ENCODE results near the gene SOX6.

SOX6 gene

GRCh38 chr11:16279524-16279923 is 76.8 kb downstream of the SOX6 start:
- TF ChIP-seq CTCF (conservative IDR thresholded peaks at IDR 0.05; ENCODE audit: low read depth, low read length), result no peak
- no peak for DNase-seq (ENCODE audit: low read depth)

DNA sequence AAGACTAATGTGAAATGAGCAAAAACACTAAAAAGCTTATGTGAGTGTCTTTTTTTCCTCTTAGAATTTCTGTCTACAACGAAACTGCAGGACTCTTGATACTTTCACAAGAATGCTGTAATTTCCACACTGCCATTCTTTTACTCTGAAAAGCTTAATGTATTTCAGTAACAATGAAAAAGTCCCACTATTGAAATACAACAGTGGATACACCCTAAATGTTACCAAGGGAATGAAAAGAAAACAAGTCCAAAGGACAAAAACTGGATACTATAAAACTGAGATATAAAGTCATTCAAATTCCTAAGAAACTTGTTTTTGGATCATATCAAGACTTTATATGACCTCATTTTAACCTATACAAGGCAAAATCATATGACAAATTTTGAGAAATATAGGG is 77.4 kb downstream of the SOX6 start:
- no peak for TF ChIP-seq CTCF (conservative IDR thresholded peaks at IDR 0.05; ENCODE audit: low read depth, low read length)

More at GRCh38 chr11:16279524-16279923, 76.8 kb downstream of the SOX6 start:
- H3K4me3 ChIP-seq (ENCODE audit: low read length), result no peak overlapping the region

DNA sequence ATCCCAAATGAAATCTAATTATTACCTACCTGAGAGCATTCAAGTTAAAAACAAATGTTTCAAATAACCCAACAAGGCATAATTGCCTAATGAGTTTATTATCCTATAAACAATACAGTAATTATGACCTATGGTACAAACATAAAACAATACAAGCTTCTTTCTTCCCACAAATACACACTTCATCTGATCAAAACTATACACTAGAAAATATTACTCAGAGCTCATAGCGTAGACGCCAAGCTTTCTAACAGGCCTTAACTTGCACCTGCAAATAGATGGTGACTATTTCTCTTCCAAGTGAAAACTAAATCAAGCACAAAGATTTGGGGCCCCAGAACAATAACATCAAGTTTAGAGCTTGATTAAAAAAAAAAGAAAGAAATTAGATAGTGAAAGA is 78.1 kb downstream of the SOX6 start:
- no peak for DNase-seq (ENCODE audit: low read depth)
- no peak for TF ChIP-seq CTCF (conservative IDR thresholded peaks at IDR 0.05; ENCODE audit: low read depth, low read length)

More for the DNA sequence above, 77.4 kb downstream of the SOX6 start:
- no peak overlapping the region for H3K4me3 ChIP-seq (ENCODE audit: low read length)
- no peak for DNase-seq (ENCODE audit: low read depth)

GRCh38 chr11:16276251-16276650 is 80.1 kb downstream of the SOX6 start:
- no peak for TF ChIP-seq CTCF (conservative IDR thresholded peaks at IDR 0.05; ENCODE audit: low read depth, low read length)
- no peak overlapping the region for H3K4me3 ChIP-seq (ENCODE audit: low read length)
- no peak for DNase-seq (ENCODE audit: low read depth)

More for the DNA sequence above, 78.1 kb downstream of the SOX6 start:
- no peak overlapping the region for H3K4me3 ChIP-seq (ENCODE audit: low read length)

DNA sequence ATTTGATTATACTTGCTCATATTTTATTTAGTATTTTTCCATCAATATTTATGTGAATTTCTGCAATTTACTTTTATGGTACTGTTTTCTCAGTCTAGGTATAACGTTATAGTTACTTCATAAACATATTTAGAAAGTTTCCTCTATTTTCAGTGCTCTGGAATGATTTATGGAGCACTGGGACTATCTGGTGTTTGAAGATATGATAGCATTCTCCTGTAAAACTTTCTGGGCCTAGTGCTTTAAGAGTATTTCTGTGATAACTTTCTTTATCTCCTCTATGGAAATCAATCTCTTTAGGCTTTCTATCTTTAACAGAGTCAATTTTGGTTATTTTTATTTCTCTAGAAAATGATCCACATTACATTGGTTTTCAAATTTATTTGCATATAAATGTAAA is 85.1 kb downstream of the SOX6 start:
- DNase-seq (ENCODE audit: low read depth), result no peak
- no peak overlapping the region for H3K4me3 ChIP-seq (ENCODE audit: low read length)
- no peak for TF ChIP-seq CTCF (conservative IDR thresholded peaks at IDR 0.05; ENCODE audit: low read depth, low read length)

- DNase-seq (ENCODE audit: low read depth), result no peak
- no peak for TF ChIP-seq CTCF (conservative IDR thresholded peaks at IDR 0.05; ENCODE audit: low read depth, low read length)
Observed at GRCh38 chr11:16266021-16266420, 90.3 kb downstream of the SOX6 start.

DNA sequence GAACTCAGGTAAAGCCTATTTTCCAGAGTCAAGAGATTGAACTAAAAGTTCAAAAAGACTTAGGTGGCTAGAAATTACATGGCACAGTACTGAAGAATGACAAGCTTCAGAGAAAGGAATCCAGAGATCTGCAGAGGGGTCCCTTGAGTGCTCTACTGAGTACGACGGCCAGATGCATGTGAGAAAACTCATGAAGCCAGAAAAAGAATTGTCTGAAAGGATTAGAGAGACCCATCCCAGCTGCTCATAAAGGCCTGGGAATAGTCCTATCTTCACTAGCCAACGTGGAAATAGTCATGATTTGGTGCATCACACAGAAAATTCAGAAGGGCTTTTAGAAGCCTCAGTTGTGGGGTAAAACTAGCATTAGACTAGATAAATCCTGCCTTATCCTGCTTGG is 91.3 kb downstream of the SOX6 start:
- H3K4me3 ChIP-seq (ENCODE audit: low read length), result no peak overlapping the region
- DNase-seq (ENCODE audit: low read depth), result no peak
- no peak for TF ChIP-seq CTCF (conservative IDR thresholded peaks at IDR 0.05; ENCODE audit: low read depth, low read length)

More at GRCh38 chr11:16266021-16266420, 90.3 kb downstream of the SOX6 start:
- H3K4me3 ChIP-seq (ENCODE audit: low read length), result no peak overlapping the region
